Measurements from ENCODE around the gene FFAR1. TPM values are rescaled to one million over a fixed set of nuclear protein-coding genes. Genes with fewer than 3 reads are reported as not detected.

The FFAR1 gene
- total and polyA plus RNA-seq, 2 donors (not counting 1 experiment from before 2014, with no cell fraction given), result not detected

DNA sequence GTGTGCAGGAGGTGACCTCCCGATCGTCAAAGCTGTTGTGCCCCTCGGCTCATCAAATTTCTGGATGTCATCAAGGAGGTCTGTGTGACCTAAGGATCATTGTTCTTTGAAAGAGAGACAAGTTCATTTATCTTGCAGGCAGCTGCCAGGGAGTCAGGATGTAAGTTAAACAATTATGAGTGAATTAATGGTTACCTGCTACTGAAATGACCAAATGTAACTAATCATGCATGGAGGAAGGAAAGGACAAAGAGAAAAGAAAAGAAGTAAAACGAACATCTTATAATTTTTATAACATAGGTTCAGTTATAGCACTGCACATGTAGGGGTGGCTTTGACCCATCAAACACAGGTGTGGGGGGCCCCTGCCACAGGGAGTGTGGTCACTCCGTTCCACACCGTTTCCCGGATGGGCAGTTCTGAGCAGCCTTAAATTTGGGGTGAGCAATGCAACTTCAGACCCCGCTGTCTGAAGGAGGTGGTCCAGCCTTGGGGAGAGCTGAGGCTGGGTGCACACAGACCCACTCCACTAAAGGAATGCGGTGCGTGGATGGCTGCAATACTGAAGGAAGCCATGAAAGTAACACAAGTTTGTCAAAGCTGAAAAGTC is 13.5 kb upstream of the FFAR1 start:
- H3K4me2 ChIP-seq (ENCODE audit: extremely low read depth, insufficient read depth, low read length), result no peak overlapping the region

DNA sequence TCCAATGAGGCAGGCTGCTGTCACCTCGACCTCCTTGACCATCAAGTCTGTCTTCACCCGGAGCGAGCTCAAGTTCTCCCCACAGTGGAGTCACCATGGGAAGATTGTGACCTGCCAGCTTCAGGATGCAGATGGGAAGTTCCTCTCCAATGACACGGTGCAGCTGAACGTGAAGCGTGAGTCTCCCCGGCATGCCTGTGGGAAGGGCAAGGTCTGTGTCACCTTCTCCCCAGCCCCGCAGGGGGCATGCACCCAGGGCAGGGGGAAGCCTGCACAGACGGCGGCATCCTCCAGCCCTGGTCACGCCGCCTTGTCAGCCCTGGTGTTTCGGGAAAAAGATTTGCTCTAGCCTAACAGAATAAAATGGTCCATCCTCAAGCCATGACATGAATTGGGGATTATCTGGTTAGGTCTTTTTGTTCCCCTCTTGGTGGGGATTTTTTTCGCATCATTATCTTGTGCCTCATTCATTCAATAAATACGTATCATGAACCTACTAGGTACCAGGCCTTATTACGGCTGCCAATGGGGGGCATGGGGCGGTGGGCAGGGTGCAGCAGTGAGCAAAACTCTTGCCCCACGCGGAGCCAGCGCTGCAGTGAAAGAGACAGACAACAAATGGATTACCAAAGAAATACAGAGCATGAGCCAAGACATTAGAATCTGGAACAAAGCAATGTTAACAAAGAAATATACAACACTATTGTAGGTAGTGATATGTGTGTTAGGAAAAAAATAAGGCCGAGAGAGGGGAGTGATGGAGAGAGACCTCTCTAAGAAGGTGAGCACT is 11.3 kb upstream of the FFAR1 start:
- H3K36me3 ChIP-seq (ENCODE audit: control insufficient read depth, insufficient read depth, low read length), result no peaks in the 10 kb centered on the region
- H2AFZ ChIP-seq (ENCODE audit: low read length), result no peak overlapping the region
- H3K4me3 ChIP-seq (replicated peaks in 1 of 4; ENCODE audit: control extremely low read depth in 1 of 4, insufficient read depth in 1 of 4, low read depth in 3 of 4, low read length in 4 of 4), result no peak overlapping the region
- no peaks in the 10 kb centered on the region for H3K79me2 ChIP-seq (ENCODE audit: control insufficient read depth, insufficient read depth, low read length)
- H3K4me2 ChIP-seq (ENCODE audit: extremely low read depth, insufficient read depth, low read length), result no peak overlapping the region
- H3K27me3 ChIP-seq (ENCODE audit: control insufficient read depth, insufficient read depth, low read length), result no peaks in the 10 kb centered on the region
- no peak overlapping the region for H3K27ac ChIP-seq (ENCODE audit: insufficient read depth, low read length)
- no peaks in the 10 kb centered on the region for H4K20me1 ChIP-seq (ENCODE audit: control insufficient read depth, extremely low read depth, insufficient read depth, low read length)
- H3K9me3 ChIP-seq (ENCODE audit: control insufficient read depth, insufficient read depth, low read depth, low read length), result no peaks in the 10 kb centered on the region
- no peak overlapping the region for H3K9ac ChIP-seq (ENCODE audit: insufficient read depth, low read length)
- no peak for TF ChIP-seq EZH2 (IDR thresholded peaks at IDR 0.05; ENCODE audit: low read length, missing control alignments)
- TF ChIP-seq CTCF (conservative IDR thresholded peaks at IDR 0.05 in 1 of 2, IDR thresholded peaks at IDR 0.05 in 1 of 2; ENCODE audit: low read depth in 1 of 2, low read length in 2 of 2), result no peak
- no peaks in the 10 kb centered on the region for H3K4me1 ChIP-seq (ENCODE audit: control insufficient read depth, extremely low read depth, insufficient read depth, low read length)
- no peak for DNase-seq (ENCODE audit: low read depth in 2 of 2)

More for the DNA sequence above, 13.5 kb upstream of the FFAR1 start:
- DNase-seq (ENCODE audit: low read depth in 2 of 2), result no peak
- Histone ChIP-seq H3K4me1 (ENCODE audit: control insufficient read depth, extremely low read depth, insufficient read depth, low read length) (no peaks in the 10 kb centered on the region), H2AFZ (ENCODE audit: low read length) (no peak overlapping the region), H3K9me3 (ENCODE audit: control insufficient read depth, insufficient read depth, low read depth, low read length) (no peaks in the 10 kb centered on the region), H3K27ac (ENCODE audit: insufficient read depth, low read length) (no peak overlapping the region), H3K36me3 (ENCODE audit: control insufficient read depth, insufficient read depth, low read length) (no peaks in the 10 kb centered on the region), H3K79me2 (ENCODE audit: control insufficient read depth, insufficient read depth, low read length) (no peaks in the 10 kb centered on the region), H3K4me3 (replicated peaks in 1 of 4; ENCODE audit: control extremely low read depth in 1 of 4, insufficient read depth in 1 of 4, low read depth in 3 of 4, low read length in 4 of 4) (no peak overlapping the region), H3K27me3 (ENCODE audit: control insufficient read depth, insufficient read depth, low read length) (no peaks in the 10 kb centered on the region), H4K20me1 (ENCODE audit: control insufficient read depth, extremely low read depth, insufficient read depth, low read length) (no peaks in the 10 kb centered on the region), H3K9ac (ENCODE audit: insufficient read depth, low read length) (no peak overlapping the region)
- no peak for TF ChIP-seq CTCF (conservative IDR thresholded peaks at IDR 0.05 in 1 of 2, IDR thresholded peaks at IDR 0.05 in 1 of 2; ENCODE audit: low read depth in 1 of 2, low read length in 2 of 2)
- no peak for TF ChIP-seq EZH2 (IDR thresholded peaks at IDR 0.05; ENCODE audit: low read length, missing control alignments)

GRCh38 chr19:35337097-35337983 is 10.4 kb upstream of the FFAR1 start:
- H3K4me3 ChIP-seq (replicated peaks in 1 of 4; ENCODE audit: control extremely low read depth in 1 of 4, insufficient read depth in 1 of 4, low read depth in 3 of 4, low read length in 4 of 4), result no peak overlapping the region
- H2AFZ ChIP-seq (ENCODE audit: low read length), result no peak overlapping the region
- DNase-seq (ENCODE audit: low read depth in 2 of 2), result no peak
- no peak for TF ChIP-seq CTCF (conservative IDR thresholded peaks at IDR 0.05 in 1 of 2, IDR thresholded peaks at IDR 0.05 in 1 of 2; ENCODE audit: low read depth in 1 of 2, low read length in 2 of 2)
- no peak for TF ChIP-seq EZH2 (IDR thresholded peaks at IDR 0.05; ENCODE audit: low read length, missing control alignments)
- H3K9ac ChIP-seq (ENCODE audit: insufficient read depth, low read length), result no peak overlapping the region
- no peak overlapping the region for H3K27ac ChIP-seq (ENCODE audit: insufficient read depth, low read length)
- no peaks in the 10 kb centered on the region for H3K79me2 ChIP-seq (ENCODE audit: control insufficient read depth, insufficient read depth, low read length)
- no peaks in the 10 kb centered on the region for H4K20me1 ChIP-seq (ENCODE audit: control insufficient read depth, extremely low read depth, insufficient read depth, low read length)
- H3K4me1 ChIP-seq (ENCODE audit: control insufficient read depth, extremely low read depth, insufficient read depth, low read length), result no peaks in the 10 kb centered on the region
- no peaks in the 10 kb centered on the region for H3K27me3 ChIP-seq (ENCODE audit: control insufficient read depth, insufficient read depth, low read length)
- H3K9me3 ChIP-seq (ENCODE audit: control insufficient read depth, insufficient read depth, low read depth, low read length), result no peaks in the 10 kb centered on the region
- no peaks in the 10 kb centered on the region for H3K36me3 ChIP-seq (ENCODE audit: control insufficient read depth, insufficient read depth, low read length)
- no peak overlapping the region for H3K4me2 ChIP-seq (ENCODE audit: extremely low read depth, insufficient read depth, low read length)

Measured in fibroblast of lung (primary cell).